Transverse colon (tissue), 4 donors: ENCODE results near the gene AKT3. TPM values are rescaled to one million over a fixed set of nuclear protein-coding genes. Genes with fewer than 3 reads are reported as not detected.

Experiments
- DNase-seq: peaks from one replicate; pipeline ENCODE4 v3.0.0-alpha.2; 2019
- H3K27ac ChIP-seq, 4 donors: fragments of 200-600 bp; sonication (generic); 2 replicates each; pipeline ENCODE4 v1.5.1; 2016 to 2018; ENCODE audit warnings: inconsistent platforms in 4 of 4
- H3K27me3 ChIP-seq: fragments of 200-600 bp; sonication (generic); 2 replicates; pipeline ENCODE4 v1.5.1; 2017; ENCODE audit warnings: inconsistent platforms
- H3K36me3 ChIP-seq, 4 donors: fragments of 200-600 bp; sonication (generic); 2 replicates each; pipeline ENCODE4 v1.5.1; 2017 to 2019; ENCODE audit warnings: inconsistent platforms in 4 of 4
- H3K4me1 ChIP-seq, 4 donors: fragments of 200-600 bp; sonication (generic); 2 replicates each; pipeline ENCODE4 v1.5.1; 2017 to 2020; ENCODE audit warnings: inconsistent platforms in 4 of 4
- H3K4me3 ChIP-seq, 4 donors: fragments of 200-600 bp; sonication (generic); 1 replicate in 1 of 4; 2 replicates in 3 of 4; pipeline versions ENCODE4 v1.5.1 to v1.6.1; 2017 to 2019; ENCODE audit warnings: inconsistent platforms in 4 of 4
- H3K9me3 ChIP-seq, 2 donors: fragments of 200-600 bp; sonication (generic); 2 replicates each; pipeline ENCODE4 v1.5.1; 2017 to 2019; ENCODE audit warnings: inconsistent platforms in 2 of 2
- EP300 ChIP-seq: sonication (generic); formaldehyde crosslinking; IDR thresholded peaks from one replicate; pipeline ENCODE4 v1.6.1; 2017; ENCODE audit warnings: antibody characterized with exemption, low read depth
- POLR2A ChIP-seq: fragments of 450-650 bp; IDR thresholded peaks from one replicate; pipeline ENCODE4 v1.6.1; 2016; ENCODE audit warnings: antibody characterized with exemption, mild to moderate bottlenecking, moderate library complexity
- POLR2AphosphoS5 ChIP-seq, 3 donors: sonication (generic); formaldehyde crosslinking; IDR thresholded peaks; one replicate each; pipeline ENCODE4 v1.6.1; 2016; ENCODE audit warnings: antibody characterized with exemption in 3 of 3
- WGBS, 2 donors: methylation state at CpG; one replicate each; pipeline ENCODE4 v1.1.5; 2018; ENCODE audit warnings: low coverage in 1 of 2; 5-methylcytosine and 5-hydroxymethylcytosine counted together
- in situ Hi-C, 4 donors: fragments of 200-750 bp; cut with MboI; loops; one replicate each; pipeline versions ENCODE4 v1.15.0 to v1.15.1; 2017; ENCODE audit warnings: low sequenced_read_pairs in 3 of 4, low pct_ligation_motif_present in 1 of 4, low pct_unique_long_range_greater_than_20kb in 1 of 4
- intact Hi-C: fragments of 100-400 bp; cut with DNase I; formaldehyde crosslinking; loops from one replicate; pipeline ENCODE4 v1.15.1; 2023; ENCODE audit warnings: low total_unique reads
- total RNA-seq, 4 donors: library from RNA; depleted of rRNA; stranded (reverse); fragments of >200 nt; gene quantifications; one replicate each; pipeline ENCODE4 v1.1.0, GENCODE V29; 2016
- TF ChIP-seq, protein P1 (sequence below), 5 experiments: fragments of 200-600 bp in 3 of 5; fragments of 450-650 bp in 2 of 5; sonication (generic) in 3 of 5; IDR thresholded peaks; 1 replicate in 2 of 5; 2 replicates in 3 of 5; pipeline ENCODE4 v1.5.1; 2016 to 2017; ENCODE audit warnings: antibody characterized with exemption in 5 of 5, inconsistent platforms in 3 of 5, mild to moderate bottlenecking in 2 of 5, moderate library complexity in 1 of 5

Gene AKT3
- total RNA-seq, 4 donors from 2014 or later: 9.8 to 27.2 (median 19.4) TPM

DNA sequence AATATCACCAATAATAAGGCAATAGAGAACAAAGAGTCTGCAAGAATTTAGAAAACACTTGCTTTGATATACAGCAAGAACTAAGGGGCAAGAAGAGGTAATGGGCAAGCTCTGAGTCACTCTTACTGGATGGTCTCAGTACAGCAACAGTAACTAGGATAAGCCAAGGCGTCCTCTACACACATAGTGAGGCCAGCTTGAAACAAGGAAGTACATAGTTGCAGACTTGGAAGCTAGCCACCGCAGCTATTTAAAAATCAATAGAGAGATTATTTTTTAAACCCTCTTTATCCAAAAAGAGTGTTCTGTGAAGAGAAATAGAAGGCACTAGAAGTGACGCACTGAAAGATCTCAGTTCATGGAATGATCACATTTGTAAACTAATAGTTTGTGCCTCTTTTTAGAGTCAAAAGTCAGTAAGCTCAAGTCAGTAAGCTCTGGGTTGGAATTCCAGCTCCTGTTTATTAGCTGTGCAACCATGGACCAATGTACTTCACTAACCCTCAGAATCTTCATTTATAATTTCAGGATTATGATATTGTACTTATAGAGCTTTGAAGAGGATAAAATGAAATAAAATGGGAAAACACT is 118.6 kb downstream of the AKT3 start:
- no peaks in the 10 kb centered on the region for H3K9me3 ChIP-seq
- H3K27ac ChIP-seq: peak overlapping the region in 1 of 4 donors; percentile 5
- no peak for DNase-seq
- in situ Hi-C loops: loop anchor here in 2 of 4 donors (25.0 kb wide), 1 partner anchor 394 kb away; no protein-coding TSS in a partner anchor
- H3K4me3 ChIP-seq: no peak overlapping the region
- TF ChIP-seq POLR2AphosphoS5 (IDR thresholded peaks at IDR 0.05) (no peak), EP300 (no peak), POLR2A (no peak)
- TF ChIP-seq, protein P1, sequence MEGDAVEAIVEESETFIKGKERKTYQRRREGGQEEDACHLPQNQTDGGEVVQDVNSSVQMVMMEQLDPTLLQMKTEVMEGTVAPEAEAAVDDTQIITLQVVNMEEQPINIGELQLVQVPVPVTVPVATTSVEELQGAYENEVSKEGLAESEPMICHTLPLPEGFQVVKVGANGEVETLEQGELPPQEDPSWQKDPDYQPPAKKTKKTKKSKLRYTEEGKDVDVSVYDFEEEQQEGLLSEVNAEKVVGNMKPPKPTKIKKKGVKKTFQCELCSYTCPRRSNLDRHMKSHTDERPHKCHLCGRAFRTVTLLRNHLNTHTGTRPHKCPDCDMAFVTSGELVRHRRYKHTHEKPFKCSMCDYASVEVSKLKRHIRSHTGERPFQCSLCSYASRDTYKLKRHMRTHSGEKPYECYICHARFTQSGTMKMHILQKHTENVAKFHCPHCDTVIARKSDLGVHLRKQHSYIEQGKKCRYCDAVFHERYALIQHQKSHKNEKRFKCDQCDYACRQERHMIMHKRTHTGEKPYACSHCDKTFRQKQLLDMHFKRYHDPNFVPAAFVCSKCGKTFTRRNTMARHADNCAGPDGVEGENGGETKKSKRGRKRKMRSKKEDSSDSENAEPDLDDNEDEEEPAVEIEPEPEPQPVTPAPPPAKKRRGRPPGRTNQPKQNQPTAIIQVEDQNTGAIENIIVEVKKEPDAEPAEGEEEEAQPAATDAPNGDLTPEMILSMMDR (IDR thresholded peaks at IDR 0.05): no peak
- intact Hi-C loops: no loop called here
- H3K36me3 ChIP-seq: no peaks in the 10 kb centered on the region
- H3K4me1 ChIP-seq: peaks cover 0 to 3% (median 0%) of the 10 kb centered on the region in 4 donors
- 63 to 79% methylated on average over 3 of the region's 3 CpGs for WGBS, 2 donors
- no peaks in the 10 kb centered on the region for H3K27me3 ChIP-seq

DNA sequence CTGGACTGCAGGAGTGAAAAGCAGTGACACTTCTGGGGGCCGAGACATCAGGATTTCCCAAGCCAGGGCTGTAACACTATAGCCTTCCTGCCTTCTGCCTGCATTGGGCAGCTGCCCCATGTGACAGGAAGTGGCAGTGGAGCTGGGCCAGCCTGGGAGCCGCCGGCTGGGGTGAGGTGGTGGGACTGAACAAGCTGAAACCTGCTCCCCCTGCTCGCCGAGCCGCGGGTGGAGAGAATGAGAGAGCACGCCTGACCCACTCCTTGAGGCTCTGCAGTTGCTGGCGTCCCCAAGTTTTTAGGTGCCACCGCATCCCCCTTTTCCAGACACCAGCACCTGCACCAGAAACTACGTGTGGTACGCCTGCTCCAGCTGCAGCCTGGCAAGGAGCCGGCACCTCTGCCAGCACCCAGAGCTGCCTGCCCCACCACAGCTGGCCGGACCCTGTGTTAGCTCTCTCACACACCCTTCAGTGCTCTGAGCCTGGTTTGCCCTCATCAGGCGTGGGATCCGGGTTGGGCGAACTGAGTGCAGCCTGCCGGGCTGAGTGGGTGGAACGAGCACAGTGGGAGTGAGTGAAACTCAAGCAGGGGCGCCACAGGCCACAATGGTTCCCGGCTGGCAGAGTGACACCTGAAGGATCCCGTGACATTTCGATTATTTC is 119.4 kb downstream of the AKT3 start:
- in situ Hi-C loops: loop anchor here in 2 of 4 donors (25.0 kb wide), 1 partner anchor 393 kb away; no protein-coding TSS in a partner anchor

DNA sequence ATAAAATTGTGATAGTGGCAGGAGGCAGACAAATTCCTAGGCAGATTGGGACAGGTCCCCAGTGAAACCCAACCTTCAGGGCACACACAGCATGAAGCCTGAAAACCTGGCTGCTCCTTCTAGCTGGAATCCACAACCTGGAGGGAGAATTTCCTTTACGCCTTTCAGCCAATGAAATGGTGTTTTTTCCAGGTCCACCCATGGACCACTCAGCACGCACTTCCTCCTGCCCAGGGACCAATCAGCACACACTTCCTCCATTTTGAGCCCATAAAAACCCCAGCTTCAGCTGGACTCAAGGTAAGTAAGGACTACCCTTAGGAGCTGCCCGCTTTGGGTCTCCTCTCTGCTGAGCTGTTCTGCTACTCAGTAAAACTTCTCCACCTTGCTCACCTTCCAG is 120.1 kb downstream of the AKT3 start:
- H3K9me3 ChIP-seq: no peaks in the 10 kb centered on the region
- no peak overlapping the region for H3K4me3 ChIP-seq
- intact Hi-C loops (no loop called here), in situ Hi-C loops (loop anchor here in 2 of 4 donors (25.0 kb wide), 1 partner anchor 393 kb away; no protein-coding TSS in a partner anchor)
- no peaks in the 10 kb centered on the region for H3K36me3 ChIP-seq
- H3K27ac ChIP-seq: no peak overlapping the region
- TF ChIP-seq POLR2AphosphoS5 (IDR thresholded peaks at IDR 0.05) (no peak), EP300 (no peak), POLR2A (no peak)
- TF ChIP-seq, protein P1 (IDR thresholded peaks at IDR 0.05): no peak
- WGBS, 2 donors: 92% methylated on average over 3 of the region's 3 CpGs; no CpG with 5 or more reads in 1 of the 2 donors
- no peaks in the 10 kb centered on the region for H3K27me3 ChIP-seq
- peaks cover 0 to 7% (median 0%) of the 10 kb centered on the region in 4 donors for H3K4me1 ChIP-seq
- no peak for DNase-seq

More for the DNA sequence above, 119.4 kb downstream of the AKT3 start:
- intact Hi-C loops: no loop called here
- DNase-seq: no peak
- peaks cover 0 to 5% (median 0%) of the 10 kb centered on the region in 4 donors for H3K4me1 ChIP-seq
- TF ChIP-seq POLR2A: no peak
- TF ChIP-seq EP300: no peak
- no peak for TF ChIP-seq POLR2AphosphoS5 (IDR thresholded peaks at IDR 0.05)
- TF ChIP-seq, protein P1 (IDR thresholded peaks at IDR 0.05): no peak
- no peaks in the 10 kb centered on the region for H3K9me3 ChIP-seq
- H3K4me3 ChIP-seq: no peak overlapping the region
- 92% methylated on average over 23 of the region's 23 CpGs; no CpG with 5 or more reads in 1 of the 2 donors for WGBS, 2 donors
- peak overlapping the region in 2 of 4 donors; percentile 5 to 15 for H3K27ac ChIP-seq
- H3K36me3 ChIP-seq: no peaks in the 10 kb centered on the region
- H3K27me3 ChIP-seq: no peaks in the 10 kb centered on the region

DNA sequence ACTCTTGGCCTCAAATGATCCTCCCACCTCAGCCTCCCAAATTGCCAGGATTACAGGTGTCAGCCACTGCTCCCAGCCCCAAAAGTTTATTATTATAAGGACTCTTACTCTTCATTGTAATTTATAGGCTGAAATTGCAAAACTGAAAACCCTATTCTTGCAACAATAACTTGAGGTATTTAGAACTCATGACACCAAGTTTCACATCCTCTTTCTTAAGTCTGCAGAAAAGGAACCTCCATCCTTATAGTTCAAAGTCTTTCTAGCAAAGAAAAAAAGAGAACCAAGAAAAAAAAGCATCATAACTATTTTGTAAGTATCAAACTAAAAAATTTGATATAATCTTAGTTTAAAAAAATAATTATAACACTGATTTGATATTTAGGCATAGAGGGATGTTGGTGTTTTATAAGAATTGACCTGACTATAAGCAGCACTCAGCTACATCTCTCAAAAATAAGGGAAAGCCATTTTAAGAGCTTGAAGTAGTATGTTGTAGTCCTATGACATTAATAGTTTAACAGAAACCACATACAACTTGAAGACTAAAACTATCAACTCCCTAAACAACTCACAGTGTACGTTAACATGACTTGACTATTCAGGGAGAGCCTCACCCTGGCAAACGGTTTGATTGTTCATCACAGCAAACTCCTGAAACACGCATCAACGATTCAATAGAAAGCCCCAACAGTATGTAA is 122.4 kb downstream of the AKT3 start:
- Histone ChIP-seq H3K9me3 (no peaks in the 10 kb centered on the region), H3K4me3 (no peak overlapping the region), H3K27ac (peak overlapping the region in 1 of 4 donors; percentile 4), H3K36me3 (no peaks in the 10 kb centered on the region), H3K4me1 (peaks cover 0 to 13% (median 0%) of the 10 kb centered on the region in 4 donors), H3K27me3 (no peaks in the 10 kb centered on the region)
- in situ Hi-C loops (loop anchor here in 2 of 4 donors (25.0 kb wide), 1 partner anchor 390 kb away; no protein-coding TSS in a partner anchor), intact Hi-C loops (no loop called here)
- WGBS, 2 donors: 76% methylated on average over 4 of the region's 4 CpGs
- no peak for DNase-seq
- TF ChIP-seq POLR2A: no peak
- TF ChIP-seq, protein P1 (IDR thresholded peaks at IDR 0.05): no peak
- TF ChIP-seq POLR2AphosphoS5 (IDR thresholded peaks at IDR 0.05): no peak
- TF ChIP-seq EP300: no peak
